HepG2 (cell line): ENCODE data around the gene ATAD3C. TPM values are rescaled to one million over a fixed set of nuclear protein-coding genes. Genes with fewer than 3 reads are reported as not detected.
A peak's percentile ranks its signal among the peaks of the same experiment; 100 is the strongest.

Experiments used
- ARID4A ChIP-seq: sonication (generic); formaldehyde crosslinking; IDR thresholded peaks from 2 replicates; pipeline ENCODE4 v1.5.0; 2020; ENCODE audit warnings: mild to moderate bottlenecking, missing genetic modification reagents, borderline replicate concordance
- ATF7-NPFF ChIP-seq: sonication (generic); formaldehyde crosslinking; IDR thresholded peaks from 2 replicates; pipeline ENCODE4 v1.8.1; 2023; ENCODE audit warnings: mild to moderate bottlenecking, low read depth, missing genetic modification reagents, moderate library complexity
- CBX1 ChIP-seq: IDR thresholded peaks from one replicate; pipeline ENCODE4 v1.6.1; 2016; ENCODE audit warnings: antibody characterized with exemption, low read depth
- DNMT3B ChIP-seq: conservative IDR thresholded peaks from 2 replicates; pipeline ENCODE4 v1.6.1; 2016; ENCODE audit warnings: missing biosample characterization, control low read depth
- GATAD1 ChIP-seq: IDR thresholded peaks from 2 replicates; pipeline ENCODE4 v1.6.1; 2016; ENCODE audit warnings: missing genetic modification reagents, missing compliant biosample characterization
- ISX ChIP-seq: sonication (generic); formaldehyde crosslinking; conservative IDR thresholded peaks from 2 replicates; pipeline ENCODE4 v1.5.0; 2020; ENCODE audit warnings: missing genetic modification reagents
- JDP2 ChIP-seq: sonication (generic); formaldehyde crosslinking; IDR thresholded peaks from 2 replicates; pipeline ENCODE4 v1.8.1; 2022; ENCODE audit warnings: missing genetic modification reagents, borderline replicate concordance
- PATZ1 ChIP-seq: sonication (generic); formaldehyde crosslinking; IDR thresholded peaks from 2 replicates; pipeline ENCODE4 v1.4.0; 2020; ENCODE audit warnings: missing genetic modification reagents
- SMAD3 ChIP-seq: sonication (generic); formaldehyde crosslinking; IDR thresholded peaks from 2 replicates; pipeline ENCODE4 v1.4.0; 2020; ENCODE audit warnings: missing genetic modification reagents
- TOPORS ChIP-seq: sonication (generic); formaldehyde crosslinking; IDR thresholded peaks from 2 replicates; pipeline ENCODE4 v1.8.0; 2023; ENCODE audit warnings: mild to moderate bottlenecking, missing genetic modification reagents
- XRCC5 ChIP-seq: fragments of 200-400 bp; formaldehyde crosslinking; optimal IDR thresholded peaks from 2 replicates; pipeline ENCODE3; 2017; ENCODE audit warnings: mild to moderate bottlenecking, low read length
- ZBTB49 ChIP-seq: sonication (generic); formaldehyde crosslinking; IDR thresholded peaks from 2 replicates; pipeline ENCODE4 v1.4.0; 2020; ENCODE audit warnings: missing genetic modification reagents, borderline replicate concordance
- ZNF414 ChIP-seq: sonication (generic); formaldehyde crosslinking; IDR thresholded peaks from 2 replicates; pipeline ENCODE4 v1.5.0; 2020; ENCODE audit warnings: missing genetic modification reagents
- ZNF44 ChIP-seq: sonication (generic); formaldehyde crosslinking; IDR thresholded peaks from 2 replicates; pipeline ENCODE4 v1.5.1; 2020; ENCODE audit warnings: mild to moderate bottlenecking, missing genetic modification reagents
- ZNF619 ChIP-seq: sonication (generic); formaldehyde crosslinking; IDR thresholded peaks from 2 replicates; pipeline ENCODE4 v1.4.0; 2020; ENCODE audit warnings: mild to moderate bottlenecking, missing genetic modification reagents
- ZNF644 ChIP-seq: IDR thresholded peaks from 2 replicates; pipeline ENCODE4 v1.6.1; 2016; ENCODE audit warnings: low read depth
- ZNF740 ChIP-seq: sonication (generic); formaldehyde crosslinking; IDR thresholded peaks from 2 replicates; pipeline ENCODE4 v1.4.0; 2020; ENCODE audit warnings: missing genetic modification reagents
- ZNF772 ChIP-seq: sonication (generic); formaldehyde crosslinking; IDR thresholded peaks from 2 replicates; pipeline ENCODE4 v1.5.0; 2020; ENCODE audit warnings: mild to moderate bottlenecking, missing genetic modification reagents
- polyA plus RNA-seq, 8 experiments: library from polyadenylated mRNA; depleted of rRNA in 3 of 8; stranded (reverse) in 7 of 8; unstranded in 1 of 8; fragments of >200 nt; fragmentation: Illumina TruSeq in 4 of 8; extraction: Trizol in 4 of 8; gene quantifications; 2 replicates each; pipeline versions ENCODE4 v1.2.1 to v1.2.3, GENCODE V29; 2011 to 2016; ENCODE audit warnings: low read depth in 4 of 8, missing spikeins in 1 of 8, mixed read lengths in 1 of 8; ENCODE audit not compliant: insufficient read depth in 1 of 8
- total RNA-seq, 5 experiments: library from RNA; depleted of rRNA; stranded (reverse); fragments of >200 nt; fragmentation: Illumina TruSeq; extraction: Trizol; gene quantifications; 2 replicates each; pipeline ENCODE4 v1.2.3, GENCODE V29; 2016; ENCODE audit warnings: low read depth in 1 of 5
- TF ChIP-seq, protein P1 (sequence below): sonication (generic); formaldehyde crosslinking; IDR thresholded peaks from 2 replicates; pipeline ENCODE4 v1.4.0; 2020; ENCODE audit warnings: missing genetic modification reagents

The ATAD3C gene
- total and polyA plus RNA-seq, 2 of the 13 experiments (the other 11 are each of a cell fraction or from before 2014, with no cell fraction given): 2.4 to 3.2 TPM

DNA sequence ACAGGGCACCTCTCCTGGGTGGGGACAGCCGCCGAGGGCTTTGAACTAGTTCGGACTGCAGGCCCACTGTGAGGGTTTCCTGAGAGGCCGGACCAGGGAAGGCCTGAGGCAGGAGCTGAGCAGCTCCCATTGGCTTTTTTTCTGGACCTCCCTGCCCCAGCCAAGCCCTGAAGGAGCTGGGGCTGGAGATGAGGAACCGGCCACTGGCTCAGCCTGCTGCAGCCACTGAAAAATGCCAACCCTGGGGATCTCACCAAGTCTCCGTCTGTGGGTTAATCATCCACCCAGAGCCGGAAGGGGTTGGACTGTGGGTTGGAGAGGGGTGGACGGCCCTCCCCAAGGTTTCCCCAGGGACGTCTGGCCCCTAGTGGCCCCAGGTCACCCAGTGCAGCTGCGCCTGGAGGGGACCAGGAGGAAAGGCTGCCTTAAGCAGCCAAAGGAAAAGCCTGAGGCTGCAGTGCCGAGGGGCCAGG lies 11.5 kb upstream of the ATAD3C start (continued):
- peak; percentile 71; the same call in 1 of the 2 replicates for TF ChIP-seq ARID4A (CRISPR knock-in tag)
- no peak for TF ChIP-seq CBX1
- no peak for TF ChIP-seq ZBTB49
- no peak for TF ChIP-seq ZNF44
- 0 out of 2 replicates have a peak, but pooled peaks have one; percentile 44 for TF ChIP-seq ATF7-NPFF
- TF ChIP-seq, protein P1, sequence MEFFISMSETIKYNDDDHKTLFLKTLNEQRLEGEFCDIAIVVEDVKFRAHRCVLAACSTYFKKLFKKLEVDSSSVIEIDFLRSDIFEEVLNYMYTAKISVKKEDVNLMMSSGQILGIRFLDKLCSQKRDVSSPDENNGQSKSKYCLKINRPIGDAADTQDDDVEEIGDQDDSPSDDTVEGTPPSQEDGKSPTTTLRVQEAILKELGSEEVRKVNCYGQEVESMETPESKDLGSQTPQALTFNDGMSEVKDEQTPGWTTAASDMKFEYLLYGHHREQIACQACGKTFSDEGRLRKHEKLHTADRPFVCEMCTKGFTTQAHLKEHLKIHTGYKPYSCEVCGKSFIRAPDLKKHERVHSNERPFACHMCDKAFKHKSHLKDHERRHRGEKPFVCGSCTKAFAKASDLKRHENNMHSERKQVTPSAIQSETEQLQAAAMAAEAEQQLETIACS (CRISPR knock-in tag): 0 out of 2 replicates have a peak, but pooled peaks have one; percentile 31
- TF ChIP-seq TOPORS (CRISPR knock-in tag): no peak
- 0 out of 2 replicates have a peak, but pooled peaks have one; percentile 32 for TF ChIP-seq DNMT3B (CRISPR knock-in tag)
- peak; percentile 72 for TF ChIP-seq GATAD1 (CRISPR knock-in tag)
- peak; percentile 96 for TF ChIP-seq PATZ1 (CRISPR knock-in tag)
- TF ChIP-seq SMAD3 (CRISPR knock-in tag): 0 out of 2 replicates have a peak, but pooled peaks have one; percentile 28
- peak; percentile 25; the same call in 1 of the 2 replicates for TF ChIP-seq ZNF414
- 0 out of 2 replicates have a peak, but pooled peaks have one; percentile 68 for TF ChIP-seq ZNF772
- TF ChIP-seq ZNF740 (CRISPR knock-in tag): no peak
- TF ChIP-seq ISX (CRISPR knock-in tag): no peak
- no peak for TF ChIP-seq JDP2 (CRISPR knock-in tag)
- peak; percentile 87 for TF ChIP-seq XRCC5
- TF ChIP-seq ZNF619: 0 out of 2 replicates have a peak, but pooled peaks have one; percentile 46
- TF ChIP-seq ZNF644 (CRISPR knock-in tag): no peak
